Pulmonary artery endothelial cell (primary cell): ENCODE data around the gene FERMT3. TPM values are rescaled to one million over a fixed set of nuclear protein-coding genes. Genes with fewer than 3 reads are reported as not detected.
"Not testable (repeated sequence)": the region's sequence is repeated elsewhere in the genome, so short reads cannot be mapped to it uniquely, and the experiment has no call there.

Experiments
- DNase-seq: peaks from one replicate; pipeline ENCODE4 v3.0.0-alpha.2; 2011; ENCODE audit warnings: low read depth, low spot score
- total RNA-seq: library from RNA; depleted of rRNA; stranded (reverse); fragments of >200 nt; gene quantifications from 2 replicates; pipeline ENCODE4 v1.2.3, GENCODE V29; 2014

Gene FERMT3
- total RNA-seq, 1 donor from 2014 or later = 109 TPM

DNA sequence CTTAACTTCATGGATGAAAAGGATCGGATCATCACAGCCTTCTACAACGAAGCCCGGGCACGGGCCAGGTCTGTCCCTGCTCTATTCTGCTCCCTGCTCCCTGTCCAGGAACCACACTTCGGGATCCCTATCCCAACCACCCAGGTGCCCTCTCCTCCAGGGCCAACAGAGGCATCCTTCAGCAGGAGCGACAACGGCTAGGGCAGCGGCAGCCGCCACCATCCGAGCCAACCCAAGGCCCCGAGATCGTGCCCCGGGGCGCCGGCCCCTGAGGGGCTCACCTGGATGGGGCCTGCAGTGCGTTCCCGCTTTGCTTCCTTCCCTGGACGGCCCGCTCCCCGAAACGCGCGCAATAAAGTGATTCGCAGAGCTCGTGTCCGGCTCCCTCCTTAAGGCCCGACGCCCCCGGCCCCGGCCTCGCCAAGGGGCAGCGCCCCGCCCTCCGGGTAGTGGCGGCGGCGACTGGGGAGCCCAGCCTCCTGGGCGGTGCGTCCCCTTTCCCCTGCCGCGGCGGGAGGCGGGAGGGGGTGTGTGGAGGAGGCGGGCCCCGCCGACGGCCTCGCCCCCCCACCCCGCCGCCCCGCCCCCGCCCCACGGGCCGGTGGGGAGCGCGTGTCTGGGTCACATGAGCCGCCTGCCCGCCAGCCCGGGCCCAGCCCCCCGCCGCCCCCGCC, 27.5 kb downstream of the FERMT3 start, which contains the start of gene VEGFB:
TSS of gene VEGFB (plus strand) at position 672 of the 674 bp plus-strand sequence. CDS start 250 bp downstream, outside the sequence.
- DNase-seq = no peak

- no peak for DNase-seq
Measured at GRCh38 chr11:64234647-64235379, 28.3 kb downstream of the FERMT3 start.

- DNase-seq = no peak
Measured at GRCh38 chr11:64235437-64236161, 29.1 kb downstream of the FERMT3 start.

DNA sequence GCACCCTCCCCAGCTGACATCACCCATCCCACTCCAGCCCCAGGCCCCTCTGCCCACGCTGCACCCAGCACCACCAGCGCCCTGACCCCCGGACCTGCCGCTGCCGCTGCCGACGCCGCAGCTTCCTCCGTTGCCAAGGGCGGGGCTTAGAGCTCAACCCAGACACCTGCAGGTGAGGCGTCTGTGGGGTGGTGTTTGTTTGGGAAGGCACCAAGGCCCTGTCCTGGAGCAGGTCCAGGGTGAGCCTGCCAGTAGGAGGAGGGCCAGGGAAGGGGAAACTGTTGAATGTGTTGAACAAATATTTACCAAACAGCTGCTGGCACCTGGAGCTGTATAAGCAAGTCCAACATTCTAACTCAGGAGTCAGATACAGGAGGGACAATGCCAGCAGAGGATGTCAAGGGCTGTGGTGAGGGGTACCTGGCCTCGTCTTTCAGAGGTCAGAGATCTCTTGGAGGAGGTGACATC, 31.0 kb downstream of the FERMT3 start:
- no peak for DNase-seq

DNA sequence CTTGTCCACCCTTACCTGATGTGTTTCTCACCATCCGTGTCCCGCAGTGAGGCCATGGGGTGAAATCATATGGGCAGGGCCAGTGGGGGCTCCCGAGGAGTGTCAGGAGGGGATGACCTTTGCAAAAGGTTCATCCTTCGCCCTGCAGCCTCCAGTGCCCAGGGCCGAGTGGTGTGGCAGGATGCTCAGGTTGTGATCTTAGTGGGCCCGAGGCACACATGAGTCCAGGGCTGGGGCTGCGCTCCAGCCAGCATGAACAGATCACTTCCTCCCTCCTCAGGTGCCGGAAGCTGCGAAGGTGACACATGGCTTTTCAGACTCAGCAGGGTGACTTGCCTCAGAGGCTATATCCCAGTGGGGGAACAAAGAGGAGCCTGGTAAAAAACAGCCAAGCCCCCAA, 31.6 kb downstream of the FERMT3 start:
- DNase-seq = no peak

- DNase-seq = no peak
Measured at GRCh38 chr11:64238999-64239398, 32.5 kb downstream of the FERMT3 start.

- DNase-seq = no peak
Measured at GRCh38 chr11:64239662-64240434, 33.3 kb downstream of the FERMT3 start.

DNA sequence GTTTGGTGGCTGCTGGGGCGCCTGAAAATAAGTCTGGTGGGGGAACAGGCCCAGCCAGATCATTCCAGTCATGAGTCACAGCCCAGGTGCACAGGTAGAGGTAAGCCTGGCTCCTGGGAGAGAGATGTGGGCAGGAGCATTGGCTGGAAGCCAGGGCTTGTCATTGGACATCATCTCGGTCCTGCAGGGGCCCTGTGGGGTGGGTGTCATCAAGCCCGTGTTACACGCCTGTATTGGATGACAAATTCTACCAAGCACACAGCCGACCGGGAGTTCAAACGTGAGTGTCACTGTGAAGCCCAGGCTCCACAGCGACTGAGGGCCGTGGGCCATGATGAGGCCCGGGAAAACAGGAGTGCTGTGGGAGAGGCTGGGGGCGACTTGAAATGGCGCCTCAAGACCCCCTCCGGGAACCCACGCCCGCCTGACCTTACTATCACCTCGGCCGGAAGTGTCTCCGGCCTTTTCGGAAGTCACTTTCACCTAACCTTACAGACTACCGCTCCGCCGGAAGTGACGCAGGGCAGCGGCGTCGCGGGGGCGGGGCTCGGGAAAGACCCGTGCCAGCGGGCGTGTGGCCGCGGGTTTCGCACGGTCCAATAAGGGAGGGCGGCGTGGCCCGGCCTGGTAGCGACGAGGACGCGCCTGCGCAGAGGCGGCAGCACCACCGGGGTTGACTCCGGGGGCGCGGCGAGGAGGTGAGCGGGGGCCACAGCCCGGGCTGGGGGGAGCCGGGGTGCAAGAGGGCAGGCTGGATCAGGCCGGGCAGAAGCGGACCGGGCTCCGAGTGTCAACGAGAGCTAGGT, 34.1 kb downstream of the FERMT3 start, which contains the start of gene FKBP2:
TSS of gene FKBP2 (plus strand) at position 661 of the 806 bp plus-strand sequence. CDS start 1,293 bp downstream, outside the sequence.
- peak; percentile 80 for DNase-seq

GRCh38 chr11:64241241-64241490, 34.6 kb downstream of the FERMT3 start:
- DNase-seq = peak; percentile 97

DNA sequence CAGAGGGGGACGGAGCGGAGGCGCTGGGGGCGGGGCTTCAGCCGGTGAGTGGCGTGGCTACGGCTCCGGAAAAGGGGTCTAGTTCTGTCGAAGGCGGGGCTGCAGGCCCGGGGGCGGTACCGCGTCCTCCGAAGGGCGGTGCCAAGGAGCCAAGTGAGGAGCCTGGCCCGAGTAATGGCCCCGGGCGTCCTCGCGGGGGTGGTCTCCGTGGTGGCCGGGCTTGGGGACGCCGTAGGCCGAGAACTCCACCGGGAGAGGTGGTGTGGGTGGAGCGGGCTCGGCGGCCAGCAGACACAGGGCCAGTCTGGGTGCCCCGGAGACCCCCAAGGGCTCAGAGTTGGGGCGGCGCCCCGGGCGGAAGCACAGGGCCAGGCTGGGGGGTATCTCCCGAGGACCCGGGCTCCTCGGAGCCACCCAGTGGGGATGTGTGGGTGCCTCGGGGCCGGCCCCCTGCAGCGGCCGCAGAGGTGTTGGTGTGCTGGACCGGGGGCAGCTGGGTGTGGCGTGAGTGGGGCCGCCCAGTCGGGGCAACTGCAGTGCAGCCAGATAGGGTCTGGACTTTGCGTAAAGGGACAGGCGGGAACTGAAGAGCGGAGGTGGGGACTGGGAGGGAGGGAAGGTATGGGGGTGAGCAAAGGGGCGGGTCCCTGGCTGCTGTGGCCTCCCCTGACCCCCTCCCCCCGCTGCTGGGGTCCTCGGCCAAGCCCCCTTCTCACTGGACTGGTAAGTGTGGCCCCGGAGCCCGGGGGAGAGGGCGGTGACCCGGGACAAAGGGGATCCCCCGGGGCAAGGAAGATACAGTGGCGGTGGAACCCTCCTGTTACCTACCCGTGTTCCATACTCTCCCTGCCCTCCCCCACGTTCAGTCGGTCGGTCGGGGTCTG, 35.2 kb downstream of the FERMT3 start:
- no peak for DNase-seq

GRCh38 chr11:64243236-64243854, 36.8 kb downstream of the FERMT3 start:
- no peak for DNase-seq

DNA sequence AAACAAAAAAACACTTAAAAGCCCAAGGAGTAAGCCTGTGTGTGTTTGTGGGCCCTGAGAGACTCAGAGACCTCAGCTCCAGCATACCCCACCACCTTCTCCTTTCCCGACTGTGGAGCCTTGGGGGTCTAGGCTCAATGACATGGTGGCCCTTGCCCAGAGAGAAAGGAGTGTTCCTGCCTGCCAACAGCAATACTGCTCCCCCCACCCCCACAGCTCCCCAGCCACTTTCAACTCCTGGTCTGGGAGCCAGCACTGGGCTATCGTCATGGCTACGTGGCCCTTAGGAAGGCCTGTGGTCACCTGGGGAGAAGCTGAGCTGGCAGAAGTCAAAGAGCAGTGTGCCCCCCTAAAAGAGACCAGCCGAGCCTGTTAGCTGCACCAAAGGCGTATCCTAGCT, 37.6 kb downstream of the FERMT3 start:
- DNase-seq = no peak

DNA sequence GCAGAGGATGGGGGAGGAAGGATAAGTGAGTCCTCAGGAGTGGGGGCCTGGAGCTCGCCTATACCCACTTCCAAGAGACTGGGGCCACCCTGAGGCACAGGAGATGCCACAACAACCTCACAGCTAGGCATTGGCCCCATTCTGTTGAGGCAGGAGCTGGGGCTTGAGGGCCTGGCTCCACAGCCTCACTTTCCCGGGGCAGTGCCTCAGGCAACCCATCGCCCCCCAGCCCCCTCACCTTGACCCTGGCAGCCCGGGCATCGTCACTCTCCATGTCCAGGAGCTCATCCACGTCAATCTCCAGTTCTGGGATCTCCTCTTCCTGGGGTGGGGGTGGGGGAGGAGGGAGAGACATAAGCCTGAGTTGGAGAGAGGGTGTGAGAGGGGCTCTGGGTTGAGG, 38.4 kb downstream of the FERMT3 start:
- DNase-seq = no peak

DNA sequence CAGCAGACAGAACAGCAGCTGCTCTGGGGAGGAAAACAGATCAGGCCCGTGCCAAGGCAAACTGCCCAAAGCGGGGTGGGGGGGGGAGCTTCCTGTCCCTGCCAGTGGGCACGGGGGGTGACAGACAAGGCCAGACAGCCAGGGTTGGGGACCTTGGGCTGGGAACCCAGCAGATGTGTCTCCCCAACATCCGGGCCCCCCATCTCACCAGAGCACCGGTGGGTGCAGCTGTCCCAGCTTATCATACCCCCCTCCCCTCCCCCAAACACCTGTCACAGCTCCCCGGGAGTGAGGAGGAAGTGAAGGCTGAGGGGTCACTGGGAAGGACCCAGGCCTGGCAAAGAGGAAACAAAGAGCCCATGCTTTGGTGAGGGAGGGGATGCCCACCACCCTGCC, 38.9 kb downstream of the FERMT3 start:
- no peak for DNase-seq

GRCh38 chr11:64245797-64246620, 39.5 kb downstream of the FERMT3 start:
- no peak for DNase-seq

GRCh38 chr11:64246621-64246870, 40.0 kb downstream of the FERMT3 start:
- DNase-seq = not testable (repeated sequence)

- no peak for DNase-seq
Measured at GRCh38 chr11:64246871-64247728, 40.6 kb downstream of the FERMT3 start, which contains the start of gene PPP1R14B. Gene PPP1R14B, minus strand, starts transcription at chr11:64246943. Its CDS starts 270 bp downstream, at chr11:64246673.
